ENCODE measurements around the gene GAD1.

GAD1 gene

DNA sequence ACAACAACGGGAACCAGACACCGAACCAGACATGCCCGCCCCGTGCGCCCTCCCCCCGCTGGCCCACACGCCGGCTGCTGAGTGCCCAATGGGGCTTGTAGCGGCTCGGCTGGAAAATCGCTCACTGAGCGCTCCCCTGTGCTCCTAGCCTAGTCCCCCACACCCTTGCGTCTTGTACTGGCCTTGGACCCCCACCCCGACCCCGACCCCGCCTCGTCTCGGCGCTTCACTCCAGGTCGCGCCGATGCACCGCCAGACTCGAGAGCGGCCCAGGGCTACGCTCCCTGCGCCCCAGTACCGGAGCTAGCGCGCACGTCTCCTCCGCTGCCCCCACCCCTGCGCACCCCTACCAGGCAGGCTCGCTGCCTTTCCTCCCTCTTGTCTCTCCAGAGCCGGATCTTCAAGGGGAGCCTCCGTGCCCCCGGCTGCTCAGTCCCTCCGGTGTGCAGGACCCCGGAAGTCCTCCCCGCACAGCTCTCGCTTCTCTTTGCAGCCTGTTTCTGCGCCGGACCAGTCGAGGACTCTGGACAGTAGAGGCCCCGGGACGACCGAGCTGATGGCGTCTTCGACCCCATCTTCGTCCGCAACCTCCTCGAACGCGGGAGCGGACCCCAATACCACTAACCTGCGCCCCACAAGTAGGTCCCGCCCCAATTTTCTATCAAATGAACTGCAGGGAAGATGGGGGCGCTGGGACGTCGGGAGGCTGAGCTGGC is 1.5 kb downstream of the GAD1 start:
- no peak for DNase-seq (ENCODE audit: low spot score)

DNA sequence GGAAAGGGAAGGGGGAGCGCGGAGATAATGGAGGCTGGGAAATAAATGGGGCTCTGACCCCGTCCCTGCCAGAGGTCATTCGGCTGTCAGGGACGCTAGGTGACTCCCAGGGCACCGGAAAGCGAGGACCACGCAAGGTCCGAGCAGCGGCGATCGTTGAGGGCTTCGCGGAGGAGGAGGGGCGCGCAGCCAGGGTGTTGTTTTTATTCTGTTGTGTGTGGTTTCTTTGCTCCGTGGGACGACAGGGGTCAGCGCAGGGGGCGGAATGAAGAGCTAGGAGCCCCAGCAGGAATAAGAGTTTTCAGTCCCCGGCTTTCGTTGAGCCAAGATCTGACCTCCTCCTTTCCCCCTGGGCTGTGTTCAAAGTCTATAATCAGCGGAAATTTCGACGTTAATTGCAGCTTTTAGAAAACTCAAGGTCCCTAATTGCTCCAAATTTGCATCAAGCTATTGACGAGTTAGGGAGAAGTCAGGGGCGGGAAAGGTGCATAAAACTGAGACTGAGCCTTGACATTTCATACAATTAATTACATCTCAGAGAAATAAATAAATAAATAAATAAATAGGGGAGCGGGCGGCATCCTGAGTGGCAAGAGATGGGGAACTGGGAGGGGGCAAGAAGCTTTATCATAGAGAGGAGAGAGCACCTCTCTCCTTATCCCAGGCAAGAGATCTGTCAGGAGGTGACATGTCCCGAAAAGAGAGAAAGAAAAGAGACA is 2.2 kb downstream of the GAD1 start:
- DNase-seq (ENCODE audit: low spot score): no peak

DNA sequence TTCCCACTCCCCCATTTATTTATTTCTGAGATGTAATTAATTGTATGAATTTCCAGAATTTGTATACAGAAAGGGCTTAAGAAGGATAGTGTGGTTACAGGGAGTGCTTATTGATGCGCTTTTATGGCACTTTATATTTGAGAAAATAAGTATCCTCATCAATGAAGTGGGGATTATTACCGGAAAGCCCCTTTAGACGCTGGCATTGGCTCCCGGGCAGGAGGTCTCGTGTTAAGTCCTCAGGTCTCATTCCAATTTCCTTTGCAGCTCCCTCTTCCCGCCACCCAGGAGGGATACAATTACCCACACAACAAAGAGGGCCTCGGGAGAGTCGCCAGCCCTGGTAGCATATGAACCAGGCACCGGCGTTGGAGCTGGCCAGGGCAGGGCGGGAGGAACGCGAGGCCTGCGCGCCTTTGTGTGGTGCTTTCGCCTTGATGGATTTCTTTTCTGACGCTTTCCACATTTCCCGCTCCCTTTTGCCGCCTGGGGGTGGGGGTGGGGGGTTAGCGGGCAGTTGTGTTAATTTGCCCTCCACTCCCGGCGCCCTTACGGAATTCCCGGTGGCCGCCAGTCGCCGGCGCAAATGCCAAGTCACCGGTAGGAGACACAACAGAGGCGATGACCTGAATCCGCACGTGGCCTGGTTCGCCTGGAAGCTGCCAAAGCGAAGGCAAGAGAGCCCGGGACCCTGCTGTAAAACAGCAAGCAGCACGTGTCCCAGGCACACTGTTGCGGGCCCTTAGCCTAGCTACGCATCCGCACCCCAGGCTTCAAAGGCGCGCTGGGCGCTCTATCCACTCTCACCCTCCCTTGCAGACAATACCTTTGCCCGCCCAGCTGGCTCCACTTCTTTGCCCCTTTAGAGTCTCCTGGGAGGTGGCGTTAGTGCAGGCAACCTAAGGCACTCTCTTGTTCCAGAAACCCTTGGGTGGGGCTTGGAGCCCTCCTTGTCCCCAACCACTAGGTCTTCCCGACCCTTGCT is 3.3 kb downstream of the GAD1 start:
- no peak for DNase-seq (ENCODE audit: low spot score)

DNA sequence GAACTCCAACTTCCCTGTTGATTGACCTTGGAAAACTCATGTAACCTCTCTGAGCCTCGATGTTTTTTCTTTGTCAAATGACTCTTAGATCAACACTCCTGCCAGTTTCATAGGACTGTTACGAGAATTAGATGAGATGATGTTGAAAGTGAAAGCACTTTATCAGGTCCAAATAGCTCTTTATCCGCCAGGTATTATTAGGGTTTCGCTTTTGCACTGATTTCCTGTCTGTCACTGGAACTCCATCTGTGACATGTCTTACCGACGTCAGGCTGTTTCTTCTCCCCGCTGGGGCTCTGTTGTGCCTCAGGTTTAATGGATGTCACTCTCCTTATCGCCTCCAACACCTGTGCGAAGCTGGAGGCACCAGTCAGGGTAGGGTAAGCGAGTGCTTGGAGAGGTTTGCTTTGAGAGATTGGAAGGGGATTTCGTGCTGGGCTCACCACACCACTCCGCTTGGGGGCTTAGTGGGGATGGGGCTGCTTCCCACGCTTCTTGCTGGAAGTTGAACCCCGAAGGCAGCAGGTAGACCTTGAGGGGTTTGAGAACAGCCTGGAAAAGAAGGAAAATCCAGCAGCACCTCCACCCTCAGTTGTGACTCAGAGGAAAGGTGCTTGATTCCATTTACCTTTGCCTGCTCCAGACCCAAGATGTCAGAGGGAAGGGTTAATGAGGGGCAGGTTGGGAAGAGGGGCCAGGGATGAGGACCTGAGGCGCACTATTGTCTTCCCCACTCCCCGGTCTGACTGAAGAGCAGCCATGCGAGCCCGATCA is 4.3 kb downstream of the GAD1 start:
- DNase-seq (ENCODE audit: low spot score): no peak

DNA sequence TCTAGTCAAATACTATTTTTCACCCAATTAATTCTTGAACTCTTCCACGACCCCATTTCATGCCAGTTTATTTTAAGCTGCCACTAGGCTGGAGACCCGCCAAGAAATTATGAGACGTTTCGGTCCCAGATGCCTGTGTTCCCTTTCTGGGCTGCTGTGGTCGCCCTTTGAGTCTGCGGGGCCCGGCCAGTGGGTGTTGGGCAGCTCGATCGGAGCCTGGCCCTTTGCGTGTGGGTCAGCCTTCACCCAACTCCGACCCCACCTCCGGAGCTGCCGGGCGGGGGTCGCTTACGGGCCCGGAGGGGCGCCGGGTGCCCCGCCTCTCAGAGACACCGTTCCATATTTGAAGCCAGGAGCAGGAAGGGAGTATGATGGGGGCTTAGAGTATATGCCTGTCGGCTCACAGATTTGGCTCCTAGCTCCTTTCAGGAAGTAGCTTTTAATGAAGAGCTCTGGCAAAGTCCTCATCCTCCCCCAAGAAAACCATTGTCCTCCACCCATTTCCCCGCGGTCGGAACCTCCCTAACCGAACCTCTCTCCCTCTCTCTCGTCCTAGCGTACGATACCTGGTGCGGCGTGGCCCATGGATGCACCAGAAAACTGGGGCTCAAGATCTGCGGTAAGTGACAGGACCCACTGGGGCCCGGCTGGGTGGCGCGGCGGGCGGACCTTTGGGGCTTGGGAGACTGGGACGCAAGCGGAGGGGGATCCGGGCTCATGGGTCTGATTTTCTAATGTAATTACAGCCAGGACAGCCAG is 5.0 kb downstream of the GAD1 start:
- DNase-seq (ENCODE audit: low spot score): no peak

DNA sequence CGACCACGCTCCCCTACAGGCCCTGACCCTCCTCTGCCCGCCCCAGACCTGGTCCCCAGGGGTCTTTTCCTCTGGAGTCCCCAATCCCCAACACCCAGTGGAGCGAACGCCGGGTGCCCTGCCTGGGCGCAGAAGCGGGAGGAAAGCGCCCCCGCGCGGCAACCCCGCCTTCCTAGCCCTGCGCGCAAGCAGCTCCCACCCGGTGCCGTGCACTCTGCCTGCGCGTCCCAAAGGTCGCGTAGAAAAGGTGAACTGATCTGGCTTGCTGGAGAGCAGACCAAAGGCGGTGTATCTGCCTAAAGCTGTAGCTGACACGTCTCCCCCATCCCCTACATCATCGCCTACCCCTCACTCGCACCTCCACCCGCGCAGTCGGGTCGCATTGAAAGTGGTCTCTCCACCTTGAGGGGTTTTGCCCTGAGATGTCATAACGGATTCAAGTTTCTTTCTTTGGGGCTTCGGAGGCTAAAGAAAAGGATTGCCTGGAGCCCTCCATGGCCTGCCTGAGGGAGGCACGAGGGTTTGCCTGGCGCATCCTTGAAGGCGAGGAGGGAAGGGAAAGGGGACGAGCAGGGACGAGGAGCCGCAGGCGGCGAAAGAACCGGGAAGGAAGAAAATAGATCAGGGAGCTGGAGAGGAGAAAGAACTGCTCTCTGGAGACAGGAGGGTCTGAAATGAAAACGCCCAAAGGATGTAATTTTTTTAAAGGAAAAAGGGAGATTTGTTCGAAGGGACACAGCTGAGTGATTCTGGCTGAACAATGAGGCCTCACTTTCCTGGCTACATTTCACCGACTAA is 5.8 kb downstream of the GAD1 start:
- DNase-seq (ENCODE audit: low spot score): no peak

DNA sequence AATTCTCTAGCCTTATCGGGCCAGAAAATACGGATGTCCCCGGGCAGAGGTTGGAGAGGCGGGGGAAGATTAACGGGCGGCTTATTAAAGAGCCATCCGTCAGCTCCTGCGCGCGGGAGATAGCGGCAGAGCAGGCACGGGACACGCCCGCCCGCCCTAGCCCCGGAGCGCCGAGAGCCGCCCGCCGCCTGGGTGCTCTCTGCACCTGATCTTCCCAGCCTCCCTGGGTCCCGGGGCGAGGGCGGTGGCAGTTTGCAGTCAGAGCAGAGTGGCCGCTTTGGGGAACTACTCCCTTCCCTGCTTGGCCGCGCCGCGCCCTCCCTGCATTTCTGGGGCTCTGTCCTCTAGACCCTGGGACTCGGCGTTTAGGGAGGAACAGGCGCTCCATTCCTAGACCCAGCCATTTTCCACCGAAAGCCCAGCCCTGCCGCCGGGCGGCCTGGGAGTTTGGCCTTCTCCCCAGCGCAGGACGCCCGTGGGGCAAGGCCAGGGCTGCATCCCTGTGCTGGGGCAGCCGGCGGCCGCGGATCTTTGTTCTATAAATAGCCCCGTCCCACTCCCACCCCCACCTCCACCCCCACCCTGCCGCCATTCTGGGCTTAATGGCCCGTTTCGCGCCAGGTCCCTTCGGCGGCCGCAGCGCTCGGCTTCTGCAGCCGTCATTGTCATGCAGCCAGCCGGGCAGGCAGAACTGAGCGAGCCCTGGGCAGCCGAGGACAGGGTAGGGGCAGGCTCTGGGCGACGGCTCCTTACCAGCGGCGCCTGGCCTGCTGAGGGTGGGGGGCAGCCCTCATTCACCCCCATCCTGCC is 6.6 kb downstream of the GAD1 start:
- no peak for DNase-seq (ENCODE audit: low spot score)

DNA sequence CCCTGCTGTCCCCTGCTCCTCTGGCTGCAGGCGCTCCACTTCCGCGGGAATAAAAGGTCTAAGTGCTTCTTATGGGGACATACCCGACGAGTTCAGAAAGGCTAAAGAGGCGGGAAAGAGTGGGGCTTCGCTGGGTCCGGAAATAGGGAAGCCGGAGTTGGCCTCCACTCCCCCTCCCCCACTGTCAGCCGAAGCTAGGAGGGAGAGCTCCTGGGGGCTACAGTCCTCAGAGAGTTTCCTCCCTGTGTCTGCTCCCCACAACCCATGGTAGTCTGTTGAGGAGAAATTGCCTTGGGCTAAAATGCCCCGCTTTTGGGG is 7.2 kb downstream of the GAD1 start:
- DNase-seq (ENCODE audit: low spot score): no peak

DNA sequence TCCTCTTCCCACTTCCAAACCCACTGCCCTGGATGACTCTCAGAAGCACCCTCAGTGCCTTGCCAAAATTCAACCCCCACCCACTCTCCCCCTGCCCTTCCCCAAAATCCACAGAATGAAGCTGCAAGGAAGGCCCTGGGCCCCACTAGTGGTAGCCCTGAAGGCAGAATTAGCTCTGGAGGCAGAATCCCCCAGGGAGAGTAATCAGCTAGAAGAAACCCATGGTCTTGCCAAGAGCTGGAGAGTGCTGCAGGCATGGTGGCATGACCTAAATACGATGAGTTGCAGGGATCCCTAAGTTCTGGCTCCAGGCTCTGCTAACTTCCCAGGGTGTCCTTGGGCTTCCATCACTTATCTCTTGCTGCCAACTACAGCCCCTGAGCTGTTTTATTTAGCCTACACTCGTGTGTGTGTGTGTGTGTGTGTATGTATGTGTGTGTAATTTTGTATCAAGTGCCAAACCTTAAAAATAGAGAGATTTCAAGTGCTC is 7.9 kb downstream of the GAD1 start:
- no peak for DNase-seq (ENCODE audit: low spot score)

DNA sequence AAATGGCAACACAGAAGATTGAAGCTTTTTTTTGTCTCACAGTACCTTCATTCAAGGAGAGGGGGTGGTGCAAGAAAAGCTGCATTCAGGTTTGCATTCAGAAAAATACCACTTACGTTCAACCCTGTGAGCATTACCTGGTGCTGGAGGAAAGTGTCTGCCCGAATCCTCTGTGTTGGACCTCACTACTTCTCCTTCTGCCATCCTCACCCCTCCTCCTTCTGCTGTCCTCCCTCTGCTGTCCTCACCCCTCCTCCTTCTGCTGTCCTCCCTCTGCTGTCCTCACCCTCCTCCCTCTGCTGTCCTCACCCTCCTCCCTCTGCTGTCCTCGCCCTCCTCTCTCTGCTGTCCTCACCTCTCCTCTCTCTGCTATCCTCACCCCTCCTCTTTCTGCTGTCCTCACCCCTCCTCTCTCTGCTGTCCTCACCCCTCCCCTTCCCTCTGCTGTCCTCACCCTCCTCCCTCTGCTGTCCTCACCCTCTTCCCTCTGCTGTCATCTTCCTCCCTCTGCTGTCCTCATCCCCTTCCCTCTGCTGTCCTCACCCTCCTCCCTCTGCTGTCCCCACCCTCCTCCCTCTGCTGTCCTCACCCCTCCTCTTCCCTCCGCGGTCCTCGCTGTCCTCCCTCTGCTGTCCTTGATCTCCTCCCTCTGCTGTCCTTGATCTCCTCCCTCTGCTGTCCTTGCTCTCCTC is 11.3 kb downstream of the GAD1 start:
- DNase-seq (ENCODE audit: low spot score): no peak

DNA sequence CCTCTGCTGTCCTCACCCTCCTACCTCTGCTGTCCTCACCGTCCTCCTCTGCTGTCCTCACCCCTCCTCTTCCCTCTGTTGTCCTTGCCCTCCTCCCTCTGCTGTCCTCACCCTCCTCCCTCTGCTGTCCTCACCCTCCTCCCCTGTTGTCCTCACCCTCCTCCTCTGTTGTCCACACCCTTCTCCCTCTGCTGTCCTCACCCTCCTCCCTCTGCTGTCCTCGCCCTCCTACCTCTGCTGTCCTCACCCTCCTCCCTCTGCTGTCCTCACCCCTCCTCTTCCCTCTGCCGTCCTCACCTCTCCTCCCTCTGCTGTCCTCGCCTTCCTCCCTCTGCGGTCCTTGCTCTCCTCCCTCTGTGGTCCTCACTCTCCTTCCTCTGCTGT is 11.8 kb downstream of the GAD1 start:
- no peak for DNase-seq (ENCODE audit: low spot score)

DNA sequence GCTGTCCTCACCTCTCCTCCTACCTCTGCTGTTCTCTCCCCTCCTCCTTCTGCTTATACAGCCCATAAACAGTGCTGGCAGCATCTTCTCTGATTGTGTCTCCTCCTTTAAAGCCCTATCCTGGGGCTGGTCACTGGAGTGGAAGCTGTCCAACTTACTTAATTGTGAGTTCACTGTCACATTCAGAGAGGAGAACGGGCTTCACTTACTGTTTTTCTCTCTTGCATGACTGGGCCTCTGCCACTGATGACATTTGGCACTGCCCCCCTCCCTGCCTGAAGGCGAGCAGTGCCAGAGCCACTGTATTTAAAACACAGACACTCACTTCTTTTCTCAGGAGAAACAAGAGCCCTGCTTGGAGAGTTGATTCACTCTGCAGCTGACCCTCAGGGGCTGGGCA is 12.3 kb downstream of the GAD1 start:
- DNase-seq (ENCODE audit: low spot score): no peak

DNA sequence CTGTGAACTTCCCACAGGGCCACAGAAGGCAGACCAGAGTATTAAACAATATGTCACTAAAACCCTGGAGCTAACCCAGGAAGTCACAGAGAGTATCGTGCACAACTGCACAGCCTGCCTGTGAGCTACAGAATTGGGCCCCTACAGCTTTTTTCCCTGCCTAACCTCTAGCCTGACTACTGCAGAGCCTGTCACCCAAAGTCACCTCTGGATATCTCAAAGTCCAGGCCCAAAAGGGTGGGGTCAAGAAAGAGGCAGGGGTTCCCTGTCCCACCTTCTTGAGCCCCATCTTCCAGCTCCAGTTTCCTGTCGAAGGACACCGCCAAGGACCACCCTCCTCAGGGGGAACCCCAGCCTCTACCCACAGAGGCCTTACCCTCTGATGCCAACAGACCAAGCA is 13.5 kb downstream of the GAD1 start:
- no peak for DNase-seq (ENCODE audit: low spot score)

DNA sequence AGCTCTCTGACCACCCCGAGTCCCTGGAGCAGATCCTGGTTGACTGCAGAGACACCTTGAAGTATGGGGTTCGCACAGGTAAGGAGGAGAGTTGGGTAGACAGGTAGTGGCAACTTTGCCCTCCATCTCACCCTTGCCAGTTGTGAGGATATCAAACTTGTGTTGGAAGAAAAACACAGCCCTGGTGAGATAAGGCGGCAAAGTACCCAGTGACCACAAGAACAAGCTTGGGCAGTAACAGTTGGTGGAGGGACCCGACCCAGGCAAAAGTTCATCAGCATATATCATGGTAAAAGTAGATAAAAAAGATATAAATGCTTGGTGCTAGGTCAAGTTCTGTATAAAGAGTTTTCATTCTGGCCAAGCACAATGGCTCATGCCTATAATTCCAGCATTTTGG is 14.4 kb downstream of the GAD1 start:
- no peak for DNase-seq (ENCODE audit: low spot score)

DNA sequence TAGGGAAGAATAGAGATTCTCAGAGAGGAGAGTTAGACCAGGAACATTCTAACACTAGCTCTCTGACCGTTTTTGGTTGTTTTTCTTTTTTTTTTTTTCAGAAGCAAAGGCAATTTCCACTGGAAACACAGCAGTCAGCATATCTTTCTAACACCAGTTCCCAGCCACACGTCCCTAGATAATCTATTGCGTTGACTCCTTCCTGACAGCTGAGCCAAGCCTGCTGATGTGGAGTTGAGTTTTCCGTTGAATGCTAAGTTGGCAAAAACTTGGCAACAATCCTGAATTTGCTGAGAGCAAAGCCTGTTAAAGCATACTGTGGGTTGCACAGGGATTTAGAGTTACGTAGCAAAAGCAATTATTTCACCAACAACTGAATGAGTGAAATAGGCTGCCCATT is 19.3 kb downstream of the GAD1 start:
- no peak for DNase-seq (ENCODE audit: low spot score)

DNA sequence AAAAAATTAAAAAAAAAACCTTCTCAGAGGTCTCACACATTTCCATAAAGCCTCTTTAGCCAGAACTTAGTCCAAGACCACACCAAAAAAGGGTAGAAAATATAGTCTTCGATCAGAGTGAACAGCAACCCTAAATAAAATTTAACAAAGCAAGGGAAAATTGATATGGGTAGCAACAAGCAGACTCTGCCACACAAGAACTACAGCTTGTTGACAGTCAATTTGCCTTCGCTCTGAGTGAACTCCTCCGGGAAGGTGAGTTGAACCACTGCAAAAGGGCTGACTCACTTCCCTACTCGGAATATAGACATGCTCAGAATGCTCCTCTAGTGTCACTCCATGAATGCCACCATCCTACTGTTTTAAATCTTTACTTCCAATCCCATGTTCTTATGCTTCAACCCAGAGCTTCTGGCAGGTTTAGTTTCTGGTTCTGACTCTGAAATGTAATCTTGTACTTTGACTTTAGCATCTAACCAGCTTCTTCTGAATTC is 24.1 kb downstream of the GAD1 start:
- no peak for DNase-seq (ENCODE audit: low spot score)

DNA sequence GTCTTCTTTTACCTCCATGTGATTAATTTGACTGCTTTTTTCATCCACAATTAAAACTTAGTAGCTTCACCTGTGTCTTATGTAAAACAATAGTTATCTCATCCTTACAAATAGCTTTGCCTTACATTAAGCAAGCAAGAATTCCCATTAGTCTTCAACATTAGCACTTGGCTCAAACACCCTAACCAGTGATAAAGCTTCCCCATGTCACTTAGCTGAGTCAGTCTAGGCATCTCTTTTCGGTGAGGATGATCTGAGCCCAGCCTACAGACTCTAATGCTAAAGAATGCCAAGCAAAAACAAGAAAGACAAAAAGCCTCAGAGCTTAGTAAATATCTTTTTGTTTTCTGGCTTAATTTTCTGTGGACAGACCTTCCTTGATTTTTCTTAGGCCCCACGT is 26.1 kb downstream of the GAD1 start:
- no peak for DNase-seq (ENCODE audit: low spot score)

DNA sequence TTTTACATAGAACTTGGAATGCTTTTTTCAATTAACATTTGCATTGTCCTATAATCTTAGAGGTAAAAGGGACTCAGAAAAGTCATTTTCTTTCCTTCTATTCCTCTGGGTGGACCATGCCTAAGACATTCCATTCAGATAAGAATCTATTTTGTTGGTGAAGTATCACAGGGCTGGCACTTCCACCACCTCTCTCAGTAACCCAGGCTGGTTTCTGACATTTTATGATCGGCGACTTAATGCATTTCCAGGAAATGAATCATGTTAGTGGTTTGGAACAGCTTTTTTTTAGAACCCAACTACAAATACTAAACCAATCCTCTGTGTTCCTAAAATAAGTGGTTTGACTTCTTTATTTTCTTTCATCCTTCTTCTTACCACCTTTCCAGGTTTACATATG is 27.0 kb downstream of the GAD1 start:
- DNase-seq (ENCODE audit: low spot score): no peak

DNA sequence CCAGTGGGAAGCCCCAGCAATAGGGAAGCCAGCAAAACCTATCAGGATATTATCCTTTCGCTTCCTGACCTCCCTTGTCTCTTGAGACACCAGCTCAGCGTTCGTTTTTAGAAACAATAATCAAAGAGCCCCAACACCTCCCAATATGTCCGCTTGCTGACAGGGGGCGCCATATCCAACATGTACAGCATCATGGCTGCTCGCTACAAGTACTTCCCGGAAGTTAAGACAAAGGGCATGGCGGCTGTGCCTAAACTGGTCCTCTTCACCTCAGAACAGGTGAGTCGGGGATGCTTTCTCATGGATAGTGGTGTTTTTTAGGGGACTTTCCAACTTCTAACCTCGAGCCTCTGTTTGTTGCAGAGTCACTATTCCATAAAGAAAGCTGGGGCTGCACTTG is 28.7 kb downstream of the GAD1 start:
- DNase-seq (ENCODE audit: low spot score): no peak
